HG02943 (cell line): ENCODE measurements around the gene LASP1NB.
"Not testable (repeated sequence)": the region's sequence is repeated elsewhere in the genome, so short reads cannot be mapped to it uniquely, and the experiment has no call there.

Source experiments
- ATAC-seq: cut with Tn5 transposase; IDR thresholded peaks from one replicate; pipeline ENCODE4 v1.9.1; 2021; ENCODE audit warnings: mild to moderate bottlenecking, low read depth, moderate library complexity; ENCODE audit not compliant: unreplicated experiment

The LASP1NB gene

GRCh38 chr17:38916771-38917170 is 8.6 kb upstream of the LASP1NB start:
- ATAC-seq = no peak

- no peak for ATAC-seq
These were observed 8.2 kb upstream of the LASP1NB start for GRCh38 chr17:38917259-38917658.

- ATAC-seq = no peak
These were observed 7.1 kb upstream of the LASP1NB start for GRCh38 chr17:38918129-38918913.

- ATAC-seq = no peak
These were observed 6.5 kb upstream of the LASP1NB start for GRCh38 chr17:38918916-38919315.

GRCh38 chr17:38919316-38920078 is 5.9 kb upstream of the LASP1NB start:
- ATAC-seq = no peak

GRCh38 chr17:38920374-38921291 is 4.8 kb upstream of the LASP1NB start:
- no peak for ATAC-seq

- no peak for ATAC-seq
These were observed 3.5 kb upstream of the LASP1NB start for GRCh38 chr17:38921756-38922411.

- ATAC-seq = no peak
These were observed 2.7 kb upstream of the LASP1NB start for GRCh38 chr17:38922538-38923297.

- ATAC-seq = no peak
These were observed 1.1 kb downstream of the LASP1NB start for GRCh38 chr17:38926293-38927070.

GRCh38 chr17:38930782-38931181 is 5.4 kb downstream of the LASP1NB start:
- ATAC-seq = not testable (repeated sequence)

GRCh38 chr17:38933962-38934361 is 8.5 kb downstream of the LASP1NB start:
- ATAC-seq = not testable (repeated sequence)

- no peak for ATAC-seq
These were observed 14.6 kb downstream of the LASP1NB start for GRCh38 chr17:38939987-38940386.

- ATAC-seq = no peak
These were observed 15.0 kb downstream of the LASP1NB start for GRCh38 chr17:38940404-38940803.

- no peak for ATAC-seq
These were observed 17.4 kb downstream of the LASP1NB start for GRCh38 chr17:38942696-38943334.

- no peak for ATAC-seq
These were observed 18.2 kb downstream of the LASP1NB start for GRCh38 chr17:38943607-38944006.

GRCh38 chr17:38947189-38947588 is 21.8 kb downstream of the LASP1NB start:
- no peak for ATAC-seq

GRCh38 chr17:38953800-38954199 is 28.4 kb downstream of the LASP1NB start:
- ATAC-seq = not testable (repeated sequence)

GRCh38 chr17:38958326-38958725 is 32.9 kb downstream of the LASP1NB start:
- ATAC-seq = no peak
